Omental fat pad (tissue), 4 donors: ENCODE data around the gene MLEC. TPM values are rescaled to one million over a fixed set of nuclear protein-coding genes. Genes with fewer than 3 reads are reported as not detected.

ENCODE experiments used
- ATAC-seq: fragments of 150-250 bp; one replicate; pipeline ENCODE4 v1.9.1; 2016; ENCODE audit warnings: mild to moderate bottlenecking, moderate library complexity; ENCODE audit not compliant: low FRiP score
- DNase-seq: peaks from one replicate; pipeline ENCODE4 v3.0.0-alpha.2; 2019; ENCODE audit warnings: low spot score
- CTCF ChIP-seq, 3 donors: fragments of 450-650 bp; IDR thresholded peaks; one replicate each; pipeline ENCODE4 v1.5.1; 2016 to 2017; ENCODE audit warnings: antibody characterized with exemption in 3 of 3, mild to moderate bottlenecking in 3 of 3, moderate library complexity in 2 of 3
- total RNA-seq, 4 donors: library from RNA; depleted of rRNA; stranded (reverse); fragments of >200 nt; gene quantifications; one replicate each; pipeline ENCODE4 v1.1.0, GENCODE V29; 2016

MLEC gene
- total RNA-seq, 4 donors from 2014 or later, result 84.8 to 121 (median 91.7) TPM

- TF ChIP-seq CTCF (IDR thresholded peaks at IDR 0.05), result no peak
- DNase-seq (no peak), ATAC-seq (no peak)
These were observed 12.8 kb upstream of the MLEC start for GRCh38 chr12:120674097-120674636.

- DNase-seq (no peak), ATAC-seq (no peak)
- TF ChIP-seq CTCF (IDR thresholded peaks at IDR 0.05), result no peak
These were observed 9.0 kb upstream of the MLEC start for GRCh38 chr12:120677765-120678473.

- no peak for DNase-seq
- TF ChIP-seq CTCF (IDR thresholded peaks at IDR 0.05), result no peak
- no peak for ATAC-seq
These were observed 8.4 kb upstream of the MLEC start for GRCh38 chr12:120678572-120678971.

- no peak for ATAC-seq
- TF ChIP-seq CTCF (IDR thresholded peaks at IDR 0.05), result no peak
These were observed 6.7 kb upstream of the MLEC start for GRCh38 chr12:120680165-120680738.

GRCh38 chr12:120684523-120684932 is 2.4 kb upstream of the MLEC start:
- ATAC-seq (no peak), DNase-seq (no peak)
- no peak for TF ChIP-seq CTCF (IDR thresholded peaks at IDR 0.05)

More at GRCh38 chr12:120680165-120680738, 6.7 kb upstream of the MLEC start:
- no peak for DNase-seq

- DNase-seq (no peak), ATAC-seq (no peak)
- no peak for TF ChIP-seq CTCF (IDR thresholded peaks at IDR 0.05)
These were observed 1.4 kb upstream of the MLEC start for GRCh38 chr12:120685522-120685921.
